Measurements from ENCODE around the gene OPA1.

GRCh38 chr3:193727089-193727488 is 134.1 kb downstream of the OPA1 start:
- TF ChIP-seq POLR2A (IDR thresholded peaks at IDR 0.05; ENCODE audit: low read depth, low read length) (no peak), PAX5 (IDR thresholded peaks at IDR 0.05; ENCODE audit: insufficient read depth, low read length, severe bottlenecking) (no peak), TAF1 (IDR thresholded peaks at IDR 0.05; ENCODE audit: low read depth, low read length) (no peak), POLR2AphosphoS5 (IDR thresholded peaks at IDR 0.05; ENCODE audit: low read depth, low read length) (no peak), SPI1 (IDR thresholded peaks at IDR 0.05; ENCODE audit: low read depth, low read length) (no peak), POU2F2 (IDR thresholded peaks at IDR 0.05; ENCODE audit: low read depth, low read length) (no peak)

All from GM12891 (cell line).